PC-3 (cell line): ENCODE data around the gene SMG7. TPM values are rescaled to one million over a fixed set of nuclear protein-coding genes. Genes with fewer than 3 reads are reported as not detected.

ENCODE experiments used
- ATAC-seq: fragments of 200-7000 bp; cut with Tn5 transposase; 2 replicates; pipeline ENCODE4 v1.9.1; 2020; ENCODE audit warnings: mild to moderate bottlenecking, moderate library complexity
- BruUV-seq: library from RNA; stranded (reverse); fragments of 400-500 nt; replicated peaks from 2 replicates; lab custom pipeline; 2021; lab: Mats Ljungman, UMichigan
- CTCF ChIA-PET: fragments of 300-600 bp; sonication (Branson Sonifier 250); formaldehyde crosslinking; loops from one replicate; lab custom pipeline; 2022; ENCODE audit warnings: antibody characterized with exemption; lab: Charles Lee
- POLR2A ChIA-PET: fragments of 300-600 bp; sonication (Branson Sonifier 250); formaldehyde crosslinking; loops from one replicate; lab custom pipeline; 2022; ENCODE audit warnings: antibody characterized with exemption; ENCODE audit not compliant: unreplicated experiment; lab: Charles Lee
- DNase-seq: peaks from one replicate; pipeline ENCODE4 v3.0.0-alpha.2; 2015
- H2AFZ ChIP-seq: fragments of 300-600 bp; sonication (generic); 2 replicates; pipeline ENCODE4 v1.6.0; 2016; ENCODE audit warnings: antibody characterized with exemption, low read length
- H3F3A ChIP-seq: fragments of 300-600 bp; sonication (generic); one replicate; pipeline ENCODE4 v1.6.0; 2017; ENCODE audit warnings: antibody characterized with exemption, low read length, control low read depth, mild to moderate bottlenecking; ENCODE audit not compliant: unreplicated experiment
- H3K27ac ChIP-seq: fragments of 300-600 bp; sonication (generic); 2 replicates; pipeline ENCODE4 v1.5.1; 2016; ENCODE audit warnings: mild to moderate bottlenecking, low read length
- H3K27me3 ChIP-seq: fragments of 300-600 bp; sonication (generic); 2 replicates; pipeline ENCODE4 v1.6.1; 2016; ENCODE audit warnings: low read length, mixed read lengths
- H3K36me3 ChIP-seq: fragments of 300-600 bp; sonication (generic); 2 replicates; pipeline ENCODE4 v1.6.1; 2016; ENCODE audit warnings: low read depth, mixed run types, low read length, mixed read lengths
- H3K4me1 ChIP-seq: fragments of 300-600 bp; sonication (generic); 2 replicates; pipeline ENCODE4 v1.5.1; 2016; ENCODE audit warnings: low read length; ENCODE audit not compliant: insufficient read depth
- H3K4me2 ChIP-seq: fragments of 300-600 bp; sonication (generic); 2 replicates; pipeline ENCODE4 v1.6.0; 2016; ENCODE audit warnings: low read length
- H3K4me3 ChIP-seq: fragments of 300-600 bp; sonication (generic); 2 replicates; pipeline ENCODE4 v1.5.1; 2016; ENCODE audit warnings: mild to moderate bottlenecking, low read length, mixed read lengths
- H3K79me2 ChIP-seq: fragments of 300-600 bp; sonication (generic); 2 replicates; pipeline ENCODE4 v1.6.1; 2017; ENCODE audit warnings: low read length, mixed read lengths
- H3K9ac ChIP-seq: fragments of 300-600 bp; sonication (generic); 2 replicates; pipeline ENCODE4 v1.6.0; 2016; ENCODE audit warnings: mild to moderate bottlenecking, low read length
- H3K9me2 ChIP-seq: fragments of 300-600 bp; sonication (generic); replicated peaks from 2 replicates; pipeline ENCODE4 v1.6.1; 2016; ENCODE audit warnings: mixed run types, low read length, mixed read lengths
- H3K9me3 ChIP-seq: fragments of 300-600 bp; sonication (generic); 2 replicates; pipeline ENCODE4 v1.6.1; 2016; ENCODE audit warnings: low read length, mixed read lengths
- H4K20me1 ChIP-seq: fragments of 300-600 bp; sonication (generic); 2 replicates; pipeline ENCODE4 v1.6.1; 2016; ENCODE audit warnings: low read length, mixed read lengths
- CTCF ChIP-seq: fragments of 300-600 bp; sonication (generic); conservative IDR thresholded peaks from 2 replicates; pipeline ENCODE4 v1.5.1; 2017; ENCODE audit warnings: antibody characterized with exemption, low read depth, mild to moderate bottlenecking, low read length
- EZH2 ChIP-seq: fragments of 300-600 bp; sonication (generic); IDR thresholded peaks from one replicate; pipeline ENCODE4 v1.6.1; 2017; ENCODE audit warnings: antibody characterized with exemption, mild to moderate bottlenecking, low read length; ENCODE audit not compliant: unreplicated experiment
- EZH2phosphoT487 ChIP-seq: fragments of 300-600 bp; sonication (generic); IDR thresholded peaks from 2 replicates; pipeline ENCODE4 v1.6.1; 2018; ENCODE audit warnings: mild to moderate bottlenecking, antibody characterized with exemption, low read length, borderline replicate concordance
- intact Hi-C: fragments of 100-400 bp; cut with micrococcal nuclease; formaldehyde crosslinking; loops from 2 replicates; pipeline ENCODE4 v1.9.0; 2023
- total RNA-seq: library from RNA; depleted of rRNA; stranded (reverse); fragments of >200 nt; gene quantifications from 2 replicates; pipeline ENCODE4 v1.2.3, GENCODE V29; 2014

The SMG7 gene
- total RNA-seq, 1 experiment from 2014 or later = 25.5 TPM

- intact Hi-C loops = no loop called here
- Histone ChIP-seq H3K9ac (no peak overlapping the region), H3F3A (no peaks in the 10 kb centered on the region), H3K27ac (no peak overlapping the region), H3K4me1 (peaks cover 12% of the 10 kb centered on the region), H4K20me1 (no peaks in the 10 kb centered on the region), H3K27me3 (no peaks in the 10 kb centered on the region), H2AFZ (no peak overlapping the region), H3K4me2 (no peak overlapping the region), H3K9me3 (no peaks in the 10 kb centered on the region), H3K36me3 (no peaks in the 10 kb centered on the region), H3K9me2 (no peaks in the 10 kb centered on the region), H3K4me3 (no peak overlapping the region), H3K79me2 (no peaks in the 10 kb centered on the region)
- DNase-seq (no peak), ATAC-seq (no peak)
- no peak for TF ChIP-seq EZH2phosphoT487
- no peak for TF ChIP-seq EZH2
- no peak for TF ChIP-seq CTCF
- no TSS peak for BruUV-seq
- ChIA-PET POLR2A (no interaction called here), CTCF (no interaction called here)
Observed at GRCh38 chr1:183592733-183593132, 120.4 kb downstream of the SMG7 start.

GRCh38 chr1:183593356-183593755, 121.1 kb downstream of the SMG7 start:
- no TSS peak for BruUV-seq
- H3K4me3 ChIP-seq = no peak overlapping the region
- no peaks in the 10 kb centered on the region for H4K20me1 ChIP-seq
- no peaks in the 10 kb centered on the region for H3K27me3 ChIP-seq
- intact Hi-C loops = no loop called here
- H3K9me2 ChIP-seq = no peaks in the 10 kb centered on the region
- H3F3A ChIP-seq = no peaks in the 10 kb centered on the region
- no peak overlapping the region for H3K4me2 ChIP-seq
- no peak overlapping the region for H3K27ac ChIP-seq
- POLR2A ChIA-PET = no interaction called here
- H3K79me2 ChIP-seq = no peaks in the 10 kb centered on the region
- TF ChIP-seq EZH2phosphoT487 (no peak), CTCF (no peak), EZH2 (no peak)
- H2AFZ ChIP-seq = no peak overlapping the region
- no peak for DNase-seq
- H3K9me3 ChIP-seq = no peaks in the 10 kb centered on the region
- no peak overlapping the region for H3K9ac ChIP-seq
- CTCF ChIA-PET = no interaction called here
- H3K4me1 ChIP-seq = peaks cover 12% of the 10 kb centered on the region
- ATAC-seq = no peak
- H3K36me3 ChIP-seq = no peaks in the 10 kb centered on the region

GRCh38 chr1:183595537-183595936, 123.2 kb downstream of the SMG7 start:
- ChIA-PET CTCF (no interaction called here), POLR2A (no interaction called here)
- H2AFZ ChIP-seq = no peak overlapping the region
- no peak overlapping the region for H3K9ac ChIP-seq
- H3K9me3 ChIP-seq = no peaks in the 10 kb centered on the region
- no peaks in the 10 kb centered on the region for H3K27me3 ChIP-seq
- no peaks in the 10 kb centered on the region for H3K36me3 ChIP-seq
- no peaks in the 10 kb centered on the region for H3K9me2 ChIP-seq
- BruUV-seq = no TSS peak
- H3K4me2 ChIP-seq = no peak overlapping the region
- intact Hi-C loops = no loop called here
- no peaks in the 10 kb centered on the region for H3K4me1 ChIP-seq
- H3K27ac ChIP-seq = no peak overlapping the region
- ATAC-seq (no peak), DNase-seq (no peak)
- TF ChIP-seq EZH2phosphoT487 = no peak
- TF ChIP-seq EZH2 = no peak
- no peak for TF ChIP-seq CTCF
- H3F3A ChIP-seq = no peaks in the 10 kb centered on the region
- H4K20me1 ChIP-seq = no peaks in the 10 kb centered on the region
- no peak overlapping the region for H3K4me3 ChIP-seq
- no peaks in the 10 kb centered on the region for H3K79me2 ChIP-seq
